B cell (primary cell): Measurements from ENCODE around the gene ATG13.

Experiments used
- CTCF ChIP-seq: fragments of 200-600 bp; IDR thresholded peaks from one replicate; pipeline ENCODE4 v1.8.0; 2022; ENCODE audit warnings: antibody characterized with exemption, mild to moderate bottlenecking
- EZH2 ChIP-seq: IDR thresholded peaks from 2 replicates; pipeline ENCODE4 v1.6.1; 2012; ENCODE audit warnings: borderline replicate concordance, low read depth, mild to moderate bottlenecking, moderate library complexity, low read length; ENCODE audit not compliant: insufficient read depth, poor library complexity, severe bottlenecking

- TF ChIP-seq CTCF, result no peak
- no peak for TF ChIP-seq EZH2
These were observed 16.2 kb upstream of the ATG13 start for GRCh38 chr11:46601129-46601528.
